A549 (cell line): ENCODE data around the gene CHD1L. TPM values are rescaled to one million over a fixed set of nuclear protein-coding genes. Genes with fewer than 3 reads are reported as not detected.

Source experiments
- ATAC-seq, 2 experiments: fragments of 200-7000 bp in 1 of 2; fragments of >200 bp in 1 of 2; cut with Nextera tagmentation in 1 of 2; cut with Tn5 transposase in 1 of 2; 3 replicates each; pipeline versions ENCODE4 v1.8.0 to v1.9.1; 2018 to 2020; ENCODE audit warnings: mild to moderate bottlenecking in 1 of 2, moderate library complexity in 1 of 2
- CTCF ChIA-PET: fragments of 300-600 bp; sonication (Branson Sonifier 250); formaldehyde crosslinking; extraction: SDS; loops from one replicate; lab custom pipeline; 2021; ENCODE audit warnings: antibody characterized with exemption, inconsistent platforms; lab: Yijun Ruan, JAX
- POLR2A ChIA-PET: fragments of 350-600 bp; formaldehyde crosslinking; extraction: SDS; loops from one replicate; lab custom pipeline; 2021; ENCODE audit warnings: antibody characterized with exemption, inconsistent platforms; lab: Yijun Ruan, JAX
- DNase-seq, 2 experiments: peaks; one replicate each; pipeline versions ENCODE4 v3.0.0 to v3.0.0-alpha.2; 2011 to 2016; ENCODE audit warnings: low read depth in 1 of 2, low spot score in 1 of 2
- FAIRE-seq: peaks from 2 replicates; lab custom pipeline; 2011; peaks lifted over from hg19 to GRCh38; lab: Jason Lieb, UNC
- H3K27ac ChIP-seq, 2 experiments: fragments of >200 bp; sonication (Bioruptor Twin); formaldehyde crosslinking; 3 replicates each; pipeline ENCODE4 v1.5.1; 2016 to 2017
- H3K4me1 ChIP-seq: fragments of >200 bp; sonication (Bioruptor Twin); formaldehyde crosslinking; 3 replicates; pipeline ENCODE4 v1.6.1; 2016
- H3K4me2 ChIP-seq: fragments of >200 bp; sonication (Bioruptor Twin); formaldehyde crosslinking; 3 replicates; pipeline ENCODE4 v1.6.1; 2016
- H3K4me3 ChIP-seq: fragments of >200 bp; sonication (Bioruptor Twin); formaldehyde crosslinking; 3 replicates; pipeline ENCODE4 v1.5.1; 2016
- H3K9me3 ChIP-seq: fragments of >200 bp; sonication (Bioruptor Twin); formaldehyde crosslinking; 3 replicates; pipeline ENCODE4 v1.6.1; 2016
- ATOH8 ChIP-seq: fragments of 250-450 bp; sonication (Bioruptor Pico); IDR thresholded peaks from 2 replicates; pipeline ENCODE4 v1.5.0; 2020; ENCODE audit warnings: low read depth, mild to moderate bottlenecking, moderate library complexity
- CBX2 ChIP-seq: fragments of 200-600 bp; sonication (generic); IDR thresholded peaks from 2 replicates; pipeline ENCODE4 v1.6.1; 2016; ENCODE audit warnings: low read depth, mild to moderate bottlenecking, borderline replicate concordance
- CHD2 ChIP-seq: fragments of 150-350 bp; IDR thresholded peaks from 2 replicates; pipeline ENCODE4 v1.6.1; 2014; ENCODE audit warnings: low read length; ENCODE audit not compliant: partially characterized antibody
- CHD4 ChIP-seq: fragments of 200-600 bp; sonication (generic); IDR thresholded peaks from 2 replicates; pipeline ENCODE4 v1.6.1; 2016; ENCODE audit warnings: antibody characterized with exemption, mild to moderate bottlenecking, borderline replicate concordance
- EHF ChIP-seq: fragments of 250-450 bp; sonication (Bioruptor Pico); IDR thresholded peaks from 2 replicates; pipeline ENCODE4 v1.5.0; 2020; ENCODE audit warnings: mild to moderate bottlenecking
- EP300 ChIP-seq, 2 experiments: fragments of >200 bp; sonication (Bioruptor Twin); formaldehyde crosslinking; IDR thresholded peaks; 2 replicates in 1 of 2; 3 replicates in 1 of 2; pipeline ENCODE4 v1.6.1; 2016 to 2017
- GATA3 ChIP-seq: IDR thresholded peaks from 2 replicates; pipeline ENCODE4 v1.6.1; 2012; ENCODE audit warnings: borderline replicate concordance
- HDAC2 ChIP-seq: fragments of 200-600 bp; sonication (generic); IDR thresholded peaks from 2 replicates; pipeline ENCODE4 v1.6.1; 2016
- JUNB ChIP-seq: fragments of >200 bp; sonication (Bioruptor Twin); formaldehyde crosslinking; IDR thresholded peaks from 2 replicates; pipeline ENCODE4 v1.6.1; 2016
- KDM1A ChIP-seq: fragments of 200-600 bp; sonication (generic); IDR thresholded peaks from 2 replicates; pipeline ENCODE4 v1.6.1; 2016; ENCODE audit warnings: low read depth, mild to moderate bottlenecking
- MAFK ChIP-seq: fragments of 450-650 bp; IDR thresholded peaks from 2 replicates; pipeline ENCODE4 v1.6.1; 2014; ENCODE audit not compliant: partially characterized antibody
- NPAS2 ChIP-seq: fragments of 250-450 bp; sonication (Bioruptor Pico); IDR thresholded peaks from 2 replicates; pipeline ENCODE4 v1.8.0; 2022; ENCODE audit warnings: mild to moderate bottlenecking, moderate library complexity, borderline replicate concordance
- RAD21 ChIP-seq, 2 experiments: fragments of >200 bp in 1 of 2; sonication (Bioruptor Twin) in 1 of 2; formaldehyde crosslinking in 1 of 2; IDR thresholded peaks in 1 of 2; conservative IDR thresholded peaks in 1 of 2; 2 replicates in 1 of 2; 3 replicates in 1 of 2; pipeline ENCODE4 v1.6.1; 2012 to 2018; ENCODE audit warnings: inconsistent platforms in 1 of 2
- RARB ChIP-seq: fragments of 250-450 bp; sonication (Bioruptor Pico); IDR thresholded peaks from 2 replicates; pipeline ENCODE4 v1.8.0; 2021; ENCODE audit warnings: mild to moderate bottlenecking, moderate library complexity
- REST ChIP-seq: fragments of 200-600 bp; sonication (generic); IDR thresholded peaks from 2 replicates; pipeline ENCODE4 v1.6.1; 2016; ENCODE audit warnings: antibody characterized with exemption, mild to moderate bottlenecking, moderate library complexity
- RFX5 ChIP-seq: fragments of 450-650 bp; IDR thresholded peaks from 2 replicates; pipeline ENCODE4 v1.7.1; 2014; ENCODE audit warnings: antibody characterized with exemption, mild to moderate bottlenecking, moderate library complexity
- SMC3 ChIP-seq: fragments of >200 bp; sonication (Bioruptor Twin); formaldehyde crosslinking; IDR thresholded peaks from 3 replicates; pipeline ENCODE4 v1.6.1; 2018; ENCODE audit warnings: inconsistent platforms
- TFCP2L1 ChIP-seq: fragments of 250-450 bp; sonication (Bioruptor Pico); IDR thresholded peaks from 2 replicates; pipeline ENCODE4 v1.5.0; 2021; ENCODE audit warnings: mild to moderate bottlenecking
- USF2 ChIP-seq: fragments of 450-650 bp; IDR thresholded peaks from 2 replicates; pipeline ENCODE4 v1.6.1; 2014; ENCODE audit warnings: antibody characterized with exemption
- ZC3H11A ChIP-seq: fragments of 450-650 bp; IDR thresholded peaks from 2 replicates; pipeline ENCODE4 v1.6.1; 2014; ENCODE audit warnings: antibody characterized with exemption, mild to moderate bottlenecking
- ZFP36 ChIP-seq: fragments of 450-650 bp; IDR thresholded peaks from 2 replicates; pipeline ENCODE4 v1.6.1; 2014; ENCODE audit warnings: borderline replicate concordance; ENCODE audit not compliant: partially characterized antibody
- WGBS: methylation state at CpG from one replicate; pipeline ENCODE4 v1.1.6; 2017; ENCODE audit errors: missing lambda C conversion rate; 5-methylcytosine and 5-hydroxymethylcytosine counted together
- polyA plus RNA-seq, 4 experiments: library from polyadenylated mRNA; depleted of rRNA in 3 of 4; stranded (reverse); fragments of >200 nt; fragmentation: RNase III in 1 of 4; extraction: RNeasy Plus Mini Kit Qiagen cat#74134 plus additional on column Dnase treatment in 1 of 4; gene quantifications; 2 replicates in 3 of 4; 3 replicates in 1 of 4; pipeline ENCODE4 v1.2.3, GENCODE V29; 2011 to 2017

Gene CHD1L
- polyA plus RNA-seq, 2 of the 4 experiments (the other 2 are of a cell fraction): 37.0 to 61.2 TPM

GRCh38 chr1:147214842-147215539, 27.5 kb upstream of the CHD1L start:
- POLR2A ChIA-PET: no interaction called here
- DNase-seq (no peak), FAIRE-seq (no peak)
- H3K4me3 ChIP-seq: no peak overlapping the region
- TF ChIP-seq CHD4: no peak
- TF ChIP-seq CHD2: no peak
- no peak for TF ChIP-seq RARB (CRISPR knock-in tag)
- TF ChIP-seq RAD21 (conservative IDR thresholded peaks at IDR 0.05 in 1 of 2, IDR thresholded peaks at IDR 0.05 in 1 of 2): no peak
- no peak for TF ChIP-seq JUNB
- TF ChIP-seq EP300 (IDR thresholded peaks at IDR 0.05): no peak
- no peak for TF ChIP-seq TFCP2L1
- no peak for TF ChIP-seq ZFP36
- TF ChIP-seq RFX5: no peak
- no peak for TF ChIP-seq ZC3H11A
- TF ChIP-seq REST: no peak
- TF ChIP-seq, all 56 proteins: peak for 0
- peaks cover 12% of the 10 kb centered on the region; the same call in 2 of the 3 replicates for H3K4me1 ChIP-seq
- no peak overlapping the region for H3K27ac ChIP-seq
- CTCF ChIA-PET: interaction anchor here (1.3 kb wide), 1 partner anchor 27 kb away, joined by 3 read pairs; no protein-coding TSS in a partner anchor
- no peak for ATAC-seq
- H3K9me3 ChIP-seq: no peaks in the 10 kb centered on the region
- peak overlapping the region; percentile 16; the same call in 1 of the 3 replicates for H3K4me2 ChIP-seq

- CTCF ChIA-PET: no interaction called here
- peaks cover 12% of the 10 kb centered on the region; the same call in 2 of the 3 replicates for H3K4me1 ChIP-seq
- POLR2A ChIA-PET: no interaction called here
- no peak overlapping the region for H3K27ac ChIP-seq
- FAIRE-seq (no peak), ATAC-seq (no peak), DNase-seq (no peak)
- TF ChIP-seq ATOH8 (CRISPR knock-in tag): no peak
- no peak for TF ChIP-seq MAFK
- WGBS: 3% methylated on average over 2 of the region's 2 CpGs
- no peak overlapping the region for H3K4me3 ChIP-seq
- no peaks in the 10 kb centered on the region for H3K9me3 ChIP-seq
- H3K4me2 ChIP-seq: peak overlapping the region; percentile 16; the same call in 1 of the 3 replicates
These were observed 27.0 kb upstream of the CHD1L start for GRCh38 chr1:147215540-147215916.

GRCh38 chr1:147216124-147216523, 26.4 kb upstream of the CHD1L start:
- ChIA-PET CTCF (interaction anchor here (1.0 kb wide), 1 partner anchor 26 kb away, joined by 3 read pairs; the partner anchor contains the start of gene CHD1L), POLR2A (no interaction called here)
- no peak for DNase-seq
- H3K9me3 ChIP-seq: no peaks in the 10 kb centered on the region
- H3K4me1 ChIP-seq: peaks cover 12% of the 10 kb centered on the region; the same call in 2 of the 3 replicates
- 69% methylated on average over 3 of the region's 3 CpGs for WGBS
- H3K4me2 ChIP-seq: no peak overlapping the region
- no peak overlapping the region for H3K27ac ChIP-seq
- no peak overlapping the region for H3K4me3 ChIP-seq
- FAIRE-seq: no peak
- no peak for ATAC-seq
- TF ChIP-seq CBX2 (no peak), EHF (CRISPR knock-in tag) (no peak), GATA3 (no peak), USF2 (no peak), NPAS2 (CRISPR knock-in tag) (no peak), SMC3 (no peak), KDM1A (no peak), HDAC2 (no peak)
